ENCODE results near the gene ZBED1. TPM values are rescaled to one million over a fixed set of nuclear protein-coding genes. Genes with fewer than 3 reads are reported as not detected.
"Not testable (repeated sequence)": the region's sequence is repeated elsewhere in the genome, so short reads cannot be mapped to it uniquely, and the experiment has no call there.

The ZBED1 gene
- total RNA-seq, 4 donors from 2014 or later: 28.3 to 46.5 (median 34.2) TPM

DNA sequence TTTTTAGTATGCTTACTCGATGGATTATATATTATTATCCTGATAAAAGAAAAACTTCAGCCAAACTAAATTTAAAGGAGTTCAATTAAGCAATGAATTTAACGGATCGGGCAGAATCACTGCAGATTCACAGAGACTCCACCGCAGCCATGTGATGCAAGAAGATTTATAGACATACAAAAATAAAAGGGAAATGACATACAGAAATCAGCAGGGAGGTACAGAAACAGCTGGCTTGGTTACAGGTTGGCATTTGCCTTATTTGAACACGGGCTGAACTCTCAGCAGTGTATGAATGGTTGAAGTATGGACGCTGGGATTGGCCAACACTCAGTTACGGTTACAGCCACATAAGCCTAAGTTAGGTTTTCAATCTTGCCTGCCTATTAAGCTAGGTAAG, 35.4 kb upstream of the ZBED1 start:
- TF ChIP-seq, protein P1, sequence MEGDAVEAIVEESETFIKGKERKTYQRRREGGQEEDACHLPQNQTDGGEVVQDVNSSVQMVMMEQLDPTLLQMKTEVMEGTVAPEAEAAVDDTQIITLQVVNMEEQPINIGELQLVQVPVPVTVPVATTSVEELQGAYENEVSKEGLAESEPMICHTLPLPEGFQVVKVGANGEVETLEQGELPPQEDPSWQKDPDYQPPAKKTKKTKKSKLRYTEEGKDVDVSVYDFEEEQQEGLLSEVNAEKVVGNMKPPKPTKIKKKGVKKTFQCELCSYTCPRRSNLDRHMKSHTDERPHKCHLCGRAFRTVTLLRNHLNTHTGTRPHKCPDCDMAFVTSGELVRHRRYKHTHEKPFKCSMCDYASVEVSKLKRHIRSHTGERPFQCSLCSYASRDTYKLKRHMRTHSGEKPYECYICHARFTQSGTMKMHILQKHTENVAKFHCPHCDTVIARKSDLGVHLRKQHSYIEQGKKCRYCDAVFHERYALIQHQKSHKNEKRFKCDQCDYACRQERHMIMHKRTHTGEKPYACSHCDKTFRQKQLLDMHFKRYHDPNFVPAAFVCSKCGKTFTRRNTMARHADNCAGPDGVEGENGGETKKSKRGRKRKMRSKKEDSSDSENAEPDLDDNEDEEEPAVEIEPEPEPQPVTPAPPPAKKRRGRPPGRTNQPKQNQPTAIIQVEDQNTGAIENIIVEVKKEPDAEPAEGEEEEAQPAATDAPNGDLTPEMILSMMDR (IDR thresholded peaks at IDR 0.05): no peak
- no peak for DNase-seq (ENCODE audit: low spot score)
- ATAC-seq (ENCODE audit: low FRiP score): no peak

DNA sequence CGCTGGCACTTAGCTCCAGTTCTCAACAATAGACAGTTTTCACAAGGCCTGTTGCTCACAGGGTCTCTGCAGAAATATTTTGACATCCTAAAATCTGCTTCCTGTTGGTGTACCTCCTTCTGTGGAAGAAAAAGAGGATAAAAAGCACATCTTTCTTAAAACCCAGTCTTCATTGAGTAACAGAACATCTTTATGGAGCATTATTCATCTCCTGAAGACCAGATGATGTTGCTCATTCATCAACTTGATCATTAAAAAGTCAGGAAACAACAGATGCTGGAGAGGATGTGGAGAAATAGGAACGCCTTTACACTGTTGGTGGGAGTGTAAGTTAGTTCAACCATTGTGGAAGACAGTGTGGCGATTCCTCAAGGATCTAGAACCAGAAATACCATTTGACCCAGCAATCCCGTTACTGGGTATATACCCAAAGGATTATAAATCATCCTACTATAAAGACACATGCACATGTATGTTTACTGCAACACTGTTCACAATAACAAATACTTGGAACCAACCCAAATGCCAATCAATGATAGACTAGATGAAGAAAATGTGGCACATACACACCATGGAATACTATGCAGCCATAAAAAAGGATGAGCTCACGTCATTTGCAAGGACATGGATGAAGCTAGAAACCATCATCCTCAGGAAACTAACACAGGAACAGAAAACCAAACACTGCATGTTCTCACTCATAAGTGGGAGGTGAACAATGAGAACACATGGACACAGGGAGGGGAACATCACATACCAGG, 33.7 kb upstream of the ZBED1 start:
- ATAC-seq (ENCODE audit: low FRiP score); DNase-seq (ENCODE audit: low spot score): not testable (repeated sequence)

DNA sequence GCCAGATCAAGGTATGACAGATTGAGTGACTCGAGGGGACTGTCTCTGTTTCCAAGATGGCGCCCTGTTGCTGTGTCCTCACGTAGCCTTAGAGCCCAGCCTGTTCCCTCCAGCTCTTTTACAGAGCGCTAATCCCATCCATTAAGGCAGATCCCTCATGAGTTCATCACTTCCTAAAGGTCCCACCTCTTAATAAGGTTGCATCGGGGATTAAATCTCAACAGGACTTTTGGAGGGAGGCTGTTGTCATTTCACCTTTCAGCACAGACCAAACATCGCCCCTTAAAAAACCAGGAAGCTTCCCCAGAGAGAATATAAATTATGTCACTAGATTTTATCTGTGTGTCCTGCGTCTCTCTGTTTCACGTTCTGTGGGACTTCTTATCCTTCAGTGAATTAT, 32.6 kb upstream of the ZBED1 start:
- TF ChIP-seq, protein P1 (IDR thresholded peaks at IDR 0.05): no peak
- DNase-seq (ENCODE audit: low spot score) (no peak), ATAC-seq (ENCODE audit: low FRiP score) (no peak)

DNA sequence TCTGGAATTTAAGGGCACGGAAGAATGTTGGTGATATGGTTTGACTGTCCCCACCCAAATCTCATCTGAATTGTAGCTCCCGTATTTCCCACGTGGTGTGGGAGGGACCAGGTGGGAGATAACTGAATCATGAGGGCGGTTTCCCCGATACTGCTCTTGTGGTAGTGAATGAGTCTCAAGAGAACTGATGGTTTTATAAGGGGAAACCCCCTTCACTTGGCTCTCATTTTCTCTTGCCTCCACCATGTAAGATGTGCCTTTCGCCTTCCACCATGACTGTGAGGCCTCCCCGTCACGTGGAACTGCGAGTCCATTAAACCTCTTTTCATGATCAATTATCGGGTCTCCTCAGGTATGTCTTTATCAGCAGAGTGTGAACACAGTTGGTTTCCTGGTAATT, 25.6 kb upstream of the ZBED1 start:
- ATAC-seq (ENCODE audit: low FRiP score) (no peak), DNase-seq (ENCODE audit: low spot score) (no peak)
- TF ChIP-seq, protein P1 (IDR thresholded peaks at IDR 0.05): no peak

DNA sequence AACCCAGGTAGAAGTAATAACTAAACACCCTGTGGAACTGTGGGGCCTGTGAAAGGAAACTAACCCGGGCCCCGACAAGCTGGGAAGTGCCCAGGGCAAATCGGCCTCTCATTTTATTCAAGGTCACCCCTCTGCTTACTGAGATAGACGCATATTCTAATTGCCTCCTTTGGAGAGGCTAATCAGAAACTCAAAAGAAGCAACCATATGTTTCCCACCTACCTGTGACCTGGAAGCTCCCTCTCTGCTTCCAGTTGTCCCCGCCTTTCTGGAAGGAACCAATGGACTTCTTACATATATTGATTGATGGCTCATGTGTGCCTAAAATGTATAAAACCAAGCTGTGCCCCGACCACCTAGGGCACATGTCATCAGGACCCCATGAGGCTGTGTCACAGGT, 23.1 kb upstream of the ZBED1 start:
- TF ChIP-seq, protein P1 (IDR thresholded peaks at IDR 0.05): no peak
- no peak for ATAC-seq (ENCODE audit: low FRiP score)
- no peak for DNase-seq (ENCODE audit: low spot score)

DNA sequence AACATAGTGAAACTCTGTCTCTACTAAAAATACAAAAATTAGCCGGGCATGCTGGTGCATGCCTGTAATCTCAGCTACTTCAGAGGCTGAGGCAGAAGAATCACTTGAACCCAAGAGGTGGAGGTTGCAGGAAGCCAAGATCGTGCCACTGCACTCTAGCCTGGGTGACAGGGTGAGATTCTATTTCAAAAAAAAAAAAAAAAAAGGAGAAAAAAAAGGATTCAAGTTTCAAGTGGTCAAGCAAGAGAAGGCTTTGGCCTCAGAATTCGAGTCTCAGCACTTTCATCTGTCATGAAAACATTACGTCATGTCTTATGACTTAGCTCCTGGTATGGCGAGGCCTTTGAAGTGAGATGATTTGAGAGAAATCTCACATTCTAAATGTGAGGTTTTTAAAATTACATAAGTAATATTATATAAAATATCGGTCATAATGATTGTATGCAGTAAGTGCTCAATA, 21.2 kb upstream of the ZBED1 start:
- DNase-seq (ENCODE audit: low spot score): no peak
- no peak for ATAC-seq (ENCODE audit: low FRiP score)
- TF ChIP-seq, protein P1 (IDR thresholded peaks at IDR 0.05): no peak

DNA sequence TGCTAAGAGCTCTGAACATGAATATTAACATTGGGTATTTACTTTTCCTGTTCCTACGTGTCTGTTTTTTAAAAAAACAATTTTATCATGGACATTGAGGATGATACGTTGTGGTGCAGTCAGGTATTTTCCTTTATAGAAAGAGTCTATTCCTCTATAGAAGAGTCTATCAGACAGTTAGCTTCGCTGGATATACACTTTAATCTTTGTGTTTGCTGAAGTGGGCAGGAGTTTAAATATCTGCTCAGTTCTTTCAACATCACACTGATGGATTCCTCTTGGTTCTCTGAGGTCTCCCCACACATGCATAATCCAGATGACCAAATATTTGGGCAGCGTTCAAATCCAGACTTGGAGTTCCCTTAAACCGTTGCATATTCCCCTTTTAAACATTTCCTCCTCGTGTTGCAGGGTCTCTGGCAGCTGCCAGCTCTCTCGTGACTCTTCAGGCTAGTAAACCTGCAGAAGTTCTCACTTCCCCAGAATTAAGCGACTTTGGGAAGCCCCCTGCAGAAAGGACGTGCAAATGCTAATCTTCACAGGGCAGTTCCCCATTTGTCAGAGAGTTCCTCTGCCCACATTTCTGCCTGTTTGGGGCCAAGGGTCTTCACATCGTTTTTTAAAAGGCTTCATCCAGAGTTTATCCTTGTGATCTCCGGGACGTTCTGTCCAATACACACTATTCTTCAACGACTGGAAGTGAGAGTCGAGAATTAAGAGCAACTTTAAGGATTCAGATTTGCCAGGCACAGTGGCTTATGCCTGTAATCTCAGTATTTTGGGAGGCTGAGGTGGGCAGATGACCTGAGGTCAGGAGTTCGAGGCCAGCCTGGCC, 20.5 kb upstream of the ZBED1 start:
- TF ChIP-seq, protein P1 (IDR thresholded peaks at IDR 0.05): no peak
- no peak for ATAC-seq (ENCODE audit: low FRiP score)
- no peak for DNase-seq (ENCODE audit: low spot score)

All from omental fat pad (tissue), 4 donors.